VCaP (cell line): Measurements from ENCODE around the gene CXCL9.
"Not testable (repeated sequence)": the region's sequence is repeated elsewhere in the genome, so short reads cannot be mapped to it uniquely, and the experiment has no call there.

Source experiments
- H3K27ac ChIP-seq: fragments of 450-650 bp; 2 replicates; pipeline ENCODE4 v1.5.1; 2017
- TF ChIP-seq, protein P1 (sequence below): fragments of 450-650 bp; conservative IDR thresholded peaks from 2 replicates; pipeline ENCODE4 v1.5.1; 2017; ENCODE audit warnings: mild to moderate bottlenecking, moderate library complexity

Gene CXCL9

DNA sequence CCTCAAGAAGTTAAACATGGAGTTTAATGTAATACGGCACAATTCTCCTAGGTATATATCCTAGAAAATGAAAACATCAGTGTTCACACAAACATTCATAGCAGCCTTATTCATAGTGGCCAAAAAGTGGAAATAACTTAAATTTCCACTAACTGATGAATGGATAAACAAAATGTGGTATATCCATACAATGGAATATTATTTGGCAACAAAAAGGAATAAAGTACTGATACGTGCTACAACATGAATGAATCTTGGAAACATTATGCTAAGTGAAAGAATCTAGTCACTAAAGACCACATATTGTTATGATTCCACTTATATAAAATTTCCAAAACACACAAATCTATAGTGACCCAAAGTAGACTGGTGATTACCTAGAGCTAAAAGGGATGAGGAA, 31.1 kb downstream of the CXCL9 start:
- TF ChIP-seq, protein P1, sequence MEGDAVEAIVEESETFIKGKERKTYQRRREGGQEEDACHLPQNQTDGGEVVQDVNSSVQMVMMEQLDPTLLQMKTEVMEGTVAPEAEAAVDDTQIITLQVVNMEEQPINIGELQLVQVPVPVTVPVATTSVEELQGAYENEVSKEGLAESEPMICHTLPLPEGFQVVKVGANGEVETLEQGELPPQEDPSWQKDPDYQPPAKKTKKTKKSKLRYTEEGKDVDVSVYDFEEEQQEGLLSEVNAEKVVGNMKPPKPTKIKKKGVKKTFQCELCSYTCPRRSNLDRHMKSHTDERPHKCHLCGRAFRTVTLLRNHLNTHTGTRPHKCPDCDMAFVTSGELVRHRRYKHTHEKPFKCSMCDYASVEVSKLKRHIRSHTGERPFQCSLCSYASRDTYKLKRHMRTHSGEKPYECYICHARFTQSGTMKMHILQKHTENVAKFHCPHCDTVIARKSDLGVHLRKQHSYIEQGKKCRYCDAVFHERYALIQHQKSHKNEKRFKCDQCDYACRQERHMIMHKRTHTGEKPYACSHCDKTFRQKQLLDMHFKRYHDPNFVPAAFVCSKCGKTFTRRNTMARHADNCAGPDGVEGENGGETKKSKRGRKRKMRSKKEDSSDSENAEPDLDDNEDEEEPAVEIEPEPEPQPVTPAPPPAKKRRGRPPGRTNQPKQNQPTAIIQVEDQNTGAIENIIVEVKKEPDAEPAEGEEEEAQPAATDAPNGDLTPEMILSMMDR = no peak
- H3K27ac ChIP-seq = no peak overlapping the region

DNA sequence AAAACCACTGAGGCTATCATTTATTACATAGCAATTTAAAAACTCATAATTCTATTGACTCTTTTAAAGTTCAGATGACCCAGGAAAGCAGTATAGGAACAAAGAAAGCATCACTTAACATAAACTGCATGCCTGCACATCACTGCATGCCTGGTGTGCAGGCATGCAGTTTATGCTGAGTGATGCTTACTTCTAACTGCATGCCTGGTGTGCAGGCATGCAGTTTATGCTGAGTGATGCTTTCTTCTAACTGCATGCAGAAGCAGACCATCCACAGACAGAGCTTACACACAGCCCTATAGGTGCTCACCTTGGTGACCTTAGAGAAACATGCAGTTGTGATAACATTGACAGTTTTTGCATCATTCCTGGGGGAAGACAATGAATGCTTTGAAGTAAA, 33.5 kb downstream of the CXCL9 start:
- TF ChIP-seq, protein P1 = no peak
- H3K27ac ChIP-seq = no peak overlapping the region

DNA sequence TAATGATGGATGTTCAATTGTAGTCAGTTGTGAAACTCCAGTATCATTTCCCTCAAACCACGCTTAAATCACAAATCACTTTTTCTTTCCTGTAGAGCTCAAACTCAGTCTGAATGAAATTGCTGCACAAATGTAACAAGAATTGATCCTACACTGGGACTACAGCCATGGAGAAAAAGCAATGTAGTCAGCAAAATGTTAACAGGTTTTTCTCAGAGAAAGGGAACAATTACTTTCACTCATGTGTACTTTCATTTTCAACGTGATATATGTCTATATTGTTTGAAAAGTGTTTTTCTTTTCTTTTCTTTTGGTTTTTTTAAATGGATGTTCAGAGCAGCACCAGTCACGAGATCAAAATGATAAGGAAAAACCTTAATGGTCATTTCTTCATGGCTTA, 39.2 kb downstream of the CXCL9 start:
- TF ChIP-seq, protein P1 = no peak
- no peak overlapping the region for H3K27ac ChIP-seq

DNA sequence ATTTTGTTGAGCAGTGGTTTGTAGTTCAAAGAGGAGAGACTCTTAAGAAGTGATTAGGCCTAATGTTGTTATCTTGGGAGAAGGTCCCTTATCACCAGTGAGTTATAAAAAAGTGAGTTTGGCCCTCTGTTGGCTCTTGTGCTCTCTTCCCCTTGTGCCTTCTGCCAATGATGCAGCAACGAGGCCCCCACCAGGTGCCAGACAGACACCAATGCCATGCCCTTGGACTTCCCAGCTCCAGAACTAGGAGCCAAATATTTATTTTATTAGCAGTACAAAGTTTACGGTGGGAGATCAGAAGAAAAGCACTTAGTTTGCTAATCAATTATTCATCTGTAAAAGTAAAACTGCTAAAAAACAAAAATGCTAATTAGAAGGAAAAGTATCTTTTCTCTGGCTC, 43.8 kb downstream of the CXCL9 start:
- H3K27ac ChIP-seq = no peak overlapping the region
- TF ChIP-seq, protein P1 = no peak

DNA sequence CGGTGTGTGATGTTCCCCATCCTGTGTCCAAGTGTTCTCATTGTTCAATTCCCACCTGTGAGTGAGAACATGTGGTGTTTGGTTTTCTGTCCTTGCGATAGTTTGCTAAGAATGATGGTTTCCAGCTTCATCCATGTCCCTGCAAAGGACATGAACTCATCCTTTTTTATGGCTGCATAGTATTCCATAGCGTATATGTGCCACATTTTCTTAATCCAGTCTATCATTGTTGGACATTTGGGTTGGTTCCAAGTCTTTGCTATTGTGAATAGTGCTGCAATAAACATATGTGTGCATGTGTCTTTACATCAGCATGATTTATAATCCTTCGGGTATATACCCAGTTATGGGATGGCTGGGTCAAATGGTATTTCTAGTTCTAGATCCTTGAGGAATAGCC, 45.2 kb downstream of the CXCL9 start:
- H3K27ac ChIP-seq = not testable (repeated sequence)

DNA sequence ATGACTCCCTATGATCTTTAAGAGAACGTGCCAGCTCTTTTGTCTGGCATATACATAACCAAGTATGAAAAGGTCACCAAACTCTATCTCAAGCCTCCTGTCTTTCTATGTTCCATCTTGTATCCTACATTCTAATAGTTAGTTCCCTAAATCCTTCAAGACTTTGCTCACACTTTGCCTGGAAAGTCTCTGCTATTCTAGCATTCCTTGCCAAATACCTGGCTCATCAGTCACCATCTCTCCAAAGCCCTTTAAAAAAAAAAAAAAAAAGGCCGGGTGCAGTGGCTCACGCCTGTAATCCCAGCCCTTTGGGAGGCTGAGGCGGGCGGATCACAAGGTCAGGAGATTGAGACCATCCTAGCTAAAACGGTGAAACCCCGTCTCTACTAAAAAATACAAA, 48.8 kb downstream of the CXCL9 start:
- H3K27ac ChIP-seq = not testable (repeated sequence)

DNA sequence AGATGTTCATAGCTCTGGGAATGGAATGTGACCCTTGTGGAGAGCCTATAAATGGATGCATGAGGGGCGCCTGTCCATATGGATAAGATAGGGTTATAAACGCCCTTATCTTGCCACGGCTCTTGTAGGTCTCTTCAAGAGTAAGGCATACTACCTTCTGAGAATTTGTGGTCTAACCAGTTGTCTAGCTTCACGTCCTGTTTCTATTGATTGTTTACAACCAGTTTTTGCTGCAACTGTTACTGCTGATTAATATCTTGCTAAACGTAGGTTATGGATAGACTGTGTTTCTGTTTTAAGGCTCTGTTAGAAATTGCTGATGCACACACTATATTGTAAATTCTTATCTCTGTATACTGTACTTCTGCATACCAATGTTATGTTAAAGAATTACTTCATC, 52.5 kb downstream of the CXCL9 start:
- not testable (repeated sequence) for H3K27ac ChIP-seq

DNA sequence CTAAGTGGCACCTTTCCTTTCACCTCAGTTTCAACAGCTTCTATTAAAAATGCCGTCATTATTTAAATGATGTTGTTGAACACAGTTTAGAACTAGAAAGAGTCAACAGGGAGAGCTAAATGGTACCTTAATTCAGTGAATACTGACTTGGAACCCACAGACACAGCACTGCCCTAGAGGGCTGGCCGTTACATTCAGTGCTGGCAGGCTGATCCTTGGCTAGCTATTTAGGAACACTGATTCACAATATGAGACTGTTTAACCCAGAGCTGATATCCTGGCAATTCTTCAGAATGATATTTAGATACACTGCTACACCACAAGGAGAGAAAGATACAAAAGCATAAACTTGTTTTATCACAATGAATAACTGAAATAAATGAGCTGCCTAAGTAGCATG, 53.8 kb downstream of the CXCL9 start:
- H3K27ac ChIP-seq = no peak overlapping the region
- TF ChIP-seq, protein P1 = no peak
